Measurements from ENCODE around the gene RAB31.

The RAB31 gene

GRCh38 chr18:9787036-9787435 is 78.9 kb downstream of the RAB31 start:
- peaks cover 11% of the 10 kb centered on the region for H3K27me3 Mint-ChIP-seq
- no peak overlapping the region for H3K27ac Mint-ChIP-seq
- H3K36me3 Mint-ChIP-seq (ENCODE audit: low read depth) = no peaks in the 10 kb centered on the region
- ATAC-seq = no peak
- H3K4me3 Mint-ChIP-seq = no peak overlapping the region
- no peak for DNase-seq
- H3K4me1 Mint-ChIP-seq = no peaks in the 10 kb centered on the region
- H3K9me3 Mint-ChIP-seq = peaks cover 5% of the 10 kb centered on the region

DNA sequence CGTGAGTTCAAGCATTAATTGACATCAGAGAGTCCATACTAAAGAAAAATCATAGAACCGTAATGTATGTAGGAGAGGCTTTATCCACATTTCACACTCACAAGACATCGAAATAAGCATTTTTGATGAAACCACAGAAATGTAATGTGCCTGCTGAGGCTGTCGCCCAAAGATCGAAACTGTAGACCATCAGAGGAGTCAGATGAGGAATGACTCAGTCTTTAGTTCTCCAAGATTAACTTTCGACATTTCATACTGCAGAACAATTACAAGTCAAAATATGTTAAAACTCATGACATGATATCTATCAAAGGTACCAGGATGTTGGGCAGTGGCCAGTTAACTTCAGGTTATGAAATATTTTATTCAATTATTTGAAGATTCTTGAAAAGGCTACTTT is 79.6 kb downstream of the RAB31 start:
- ATAC-seq (no peak), DNase-seq (no peak)
- Mint-ChIP-seq H3K4me3 (no peak overlapping the region), H3K27ac (no peak overlapping the region), H3K9me3 (peaks cover 5% of the 10 kb centered on the region), H3K36me3 (ENCODE audit: low read depth) (no peaks in the 10 kb centered on the region), H3K4me1 (no peaks in the 10 kb centered on the region), H3K27me3 (peaks cover 12% of the 10 kb centered on the region)

- H3K27me3 Mint-ChIP-seq = peaks cover 13% of the 10 kb centered on the region
- ATAC-seq = no peak
- H3K9me3 Mint-ChIP-seq = peaks cover 5% of the 10 kb centered on the region
- H3K4me3 Mint-ChIP-seq = no peak overlapping the region
- H3K36me3 Mint-ChIP-seq (ENCODE audit: low read depth) = no peaks in the 10 kb centered on the region
- no peak for DNase-seq
- no peaks in the 10 kb centered on the region for H3K4me1 Mint-ChIP-seq
- H3K27ac Mint-ChIP-seq = no peak overlapping the region
Observed at GRCh38 chr18:9788140-9788539, 80.0 kb downstream of the RAB31 start.

GRCh38 chr18:9788860-9789259 is 80.8 kb downstream of the RAB31 start:
- Mint-ChIP-seq H3K9me3 (peaks cover 5% of the 10 kb centered on the region), H3K36me3 (ENCODE audit: low read depth) (no peaks in the 10 kb centered on the region), H3K4me1 (no peaks in the 10 kb centered on the region), H3K4me3 (no peak overlapping the region), H3K27ac (no peak overlapping the region), H3K27me3 (peaks cover 15% of the 10 kb centered on the region)
- no peak for ATAC-seq
- DNase-seq = no peak

GRCh38 chr18:9790261-9790660 is 82.2 kb downstream of the RAB31 start:
- no peak for ATAC-seq
- DNase-seq = no peak
- Mint-ChIP-seq H3K4me3 (no peak overlapping the region), H3K27me3 (peaks cover 15% of the 10 kb centered on the region), H3K4me1 (no peaks in the 10 kb centered on the region), H3K9me3 (peaks cover 5% of the 10 kb centered on the region), H3K36me3 (ENCODE audit: low read depth) (no peaks in the 10 kb centered on the region), H3K27ac (no peak overlapping the region)

- Mint-ChIP-seq H3K4me1 (no peaks in the 10 kb centered on the region), H3K27me3 (peaks cover 13% of the 10 kb centered on the region), H3K4me3 (no peak overlapping the region), H3K27ac (no peak overlapping the region), H3K36me3 (ENCODE audit: low read depth) (no peaks in the 10 kb centered on the region), H3K9me3 (peaks cover 5% of the 10 kb centered on the region)
- no peak for DNase-seq
- no peak for ATAC-seq
Observed at GRCh38 chr18:9791991-9792390, 83.9 kb downstream of the RAB31 start.

DNA sequence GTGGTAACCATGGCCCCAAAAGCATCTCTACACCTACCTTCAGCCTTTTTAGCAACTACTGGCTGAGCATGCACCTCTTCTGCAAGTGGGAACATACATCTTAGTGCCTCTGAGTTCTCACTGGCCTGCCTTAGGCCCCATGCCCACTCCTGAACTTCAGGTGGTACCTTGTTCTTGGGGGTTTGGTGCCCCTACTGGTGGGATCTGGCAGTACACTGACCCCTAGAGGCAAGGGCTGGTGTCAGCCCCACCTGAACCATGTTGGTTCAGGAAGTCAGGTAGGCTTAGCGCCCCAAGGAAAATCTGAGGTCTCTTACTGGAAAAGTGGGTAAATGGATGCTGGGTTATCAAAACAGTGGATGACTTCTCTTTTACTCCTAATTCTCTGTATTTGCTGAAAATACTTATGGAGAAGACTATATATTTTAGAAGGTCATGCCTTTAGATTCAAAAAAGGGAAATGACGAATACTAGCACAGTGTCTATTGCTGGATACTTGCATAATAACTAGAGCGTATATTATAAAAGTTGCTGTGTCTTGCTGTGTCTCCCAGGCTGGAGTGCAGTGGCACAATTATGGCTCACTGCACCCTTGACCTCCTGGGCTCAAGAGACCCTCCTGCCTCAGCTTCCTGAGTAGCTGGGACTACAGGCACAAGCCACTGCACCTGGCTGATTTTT is 84.6 kb downstream of the RAB31 start:
- Mint-ChIP-seq H3K27ac (no peak overlapping the region), H3K27me3 (peaks cover 11% of the 10 kb centered on the region), H3K36me3 (ENCODE audit: low read depth) (no peaks in the 10 kb centered on the region), H3K9me3 (peaks cover 5% of the 10 kb centered on the region), H3K4me1 (no peaks in the 10 kb centered on the region), H3K4me3 (no peak overlapping the region)
- ATAC-seq (peak; percentile 52), DNase-seq (peak; percentile 46)

DNA sequence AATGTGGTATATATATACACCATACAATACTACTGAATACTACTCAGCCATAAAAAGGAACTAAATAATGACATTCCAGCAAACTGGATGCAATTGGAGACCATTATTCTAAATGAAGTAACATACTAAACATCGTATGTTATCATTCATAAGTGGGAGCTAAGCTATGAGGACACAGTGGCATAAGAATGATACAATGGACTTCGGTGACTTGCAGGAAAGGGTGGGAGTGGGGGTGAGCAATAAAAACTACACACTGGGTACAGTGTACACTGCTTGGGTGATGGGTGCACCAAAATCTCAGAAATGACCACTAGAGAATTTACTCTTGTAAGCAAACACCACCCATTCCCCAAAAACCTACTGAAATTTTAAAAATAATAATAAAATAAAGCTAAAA is 87.9 kb downstream of the RAB31 start:
- ATAC-seq = no peak
- no peak for DNase-seq
- H3K9me3 Mint-ChIP-seq = no peaks in the 10 kb centered on the region
- no peaks in the 10 kb centered on the region for H3K36me3 Mint-ChIP-seq (ENCODE audit: low read depth)
- H3K27me3 Mint-ChIP-seq = peaks cover 4% of the 10 kb centered on the region
- no peaks in the 10 kb centered on the region for H3K4me1 Mint-ChIP-seq
- H3K4me3 Mint-ChIP-seq = no peak overlapping the region
- H3K27ac Mint-ChIP-seq = no peak overlapping the region

- no peaks in the 10 kb centered on the region for H3K9me3 Mint-ChIP-seq
- peaks cover 4% of the 10 kb centered on the region for H3K27me3 Mint-ChIP-seq
- no peak overlapping the region for H3K4me3 Mint-ChIP-seq
- no peaks in the 10 kb centered on the region for H3K4me1 Mint-ChIP-seq
- ATAC-seq (no peak), DNase-seq (no peak)
- H3K27ac Mint-ChIP-seq = no peak overlapping the region
- H3K36me3 Mint-ChIP-seq (ENCODE audit: low read depth) = no peaks in the 10 kb centered on the region
Observed at GRCh38 chr18:9796935-9797549, 88.9 kb downstream of the RAB31 start.

DNA sequence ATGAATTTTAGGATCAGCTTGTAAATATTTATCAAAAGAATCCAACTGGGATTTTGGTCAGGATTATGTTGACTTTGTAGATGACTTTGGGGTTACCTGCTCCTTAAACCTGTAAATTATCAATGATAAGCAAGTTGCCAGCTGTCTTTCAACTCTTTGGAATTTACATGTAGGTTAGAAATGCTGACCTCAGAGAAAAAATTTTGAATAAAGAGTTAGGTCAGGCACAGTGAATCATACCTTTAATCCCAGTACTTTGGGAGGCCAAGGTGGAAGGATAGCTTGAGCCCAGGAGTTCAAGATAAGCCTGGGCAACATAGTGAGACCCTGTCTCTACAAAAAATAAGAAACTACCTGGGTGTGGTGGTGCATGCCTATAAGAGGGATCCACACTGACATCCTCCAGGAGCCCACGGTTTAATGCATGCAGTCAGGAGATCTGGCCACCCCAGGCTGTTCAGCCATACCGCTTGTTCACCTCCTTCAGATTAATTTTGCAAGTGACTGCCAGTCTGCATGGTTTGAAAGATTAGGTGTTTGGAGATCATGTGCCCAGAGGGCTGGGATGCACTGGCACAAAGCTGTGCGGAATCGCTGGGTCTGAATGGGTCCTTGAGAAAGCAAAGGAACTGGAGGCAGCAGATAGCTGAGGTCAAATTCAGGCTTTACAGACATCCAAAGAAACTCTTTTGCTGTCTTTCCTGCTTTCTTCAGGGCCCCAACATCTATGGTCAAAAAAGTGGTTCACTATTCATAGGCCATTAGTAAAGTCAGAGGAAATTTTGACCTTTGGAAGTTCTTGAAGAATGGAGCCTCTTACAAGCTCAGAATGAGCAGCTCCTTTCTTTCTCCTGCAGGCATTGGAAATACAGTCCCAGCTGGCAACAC is 94.3 kb downstream of the RAB31 start:
- Mint-ChIP-seq H3K27ac (no peak overlapping the region), H3K9me3 (no peaks in the 10 kb centered on the region), H3K4me1 (no peaks in the 10 kb centered on the region), H3K36me3 (ENCODE audit: low read depth) (no peaks in the 10 kb centered on the region), H3K27me3 (no peaks in the 10 kb centered on the region), H3K4me3 (no peak overlapping the region)
- ATAC-seq (no peak), DNase-seq (no peak)

DNA sequence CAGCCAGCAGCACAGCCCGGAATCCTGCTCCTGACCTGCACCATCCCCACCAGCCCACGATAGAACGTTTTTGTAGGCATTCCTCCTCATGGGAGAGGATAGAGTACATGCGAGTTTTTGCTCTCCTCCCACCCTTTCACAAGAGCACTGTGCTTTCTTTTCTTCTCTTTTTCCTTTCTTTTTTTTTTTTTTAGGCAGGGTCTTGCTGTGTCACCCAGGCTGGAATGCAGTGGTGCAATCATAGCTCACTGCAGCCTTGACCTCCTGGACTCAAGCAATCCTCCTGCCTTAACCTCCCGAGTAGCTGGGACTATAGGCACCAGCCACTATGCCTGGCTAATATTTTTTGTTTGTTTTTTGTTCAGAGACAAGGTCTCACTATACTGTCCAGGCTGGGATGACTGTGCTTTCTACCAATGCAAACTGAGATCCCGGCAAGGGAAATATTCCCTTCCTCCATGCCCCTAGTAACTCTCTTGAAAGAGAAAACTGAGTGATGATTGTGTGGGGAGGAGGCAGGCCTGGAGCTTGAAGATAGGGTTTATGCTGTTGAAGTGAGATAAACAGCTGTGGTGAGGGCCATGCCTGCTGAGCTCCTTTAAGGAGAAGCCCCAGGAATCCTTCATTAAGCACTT is 95.1 kb downstream of the RAB31 start:
- H3K4me1 Mint-ChIP-seq = no peaks in the 10 kb centered on the region
- no peaks in the 10 kb centered on the region for H3K27me3 Mint-ChIP-seq
- no peaks in the 10 kb centered on the region for H3K36me3 Mint-ChIP-seq (ENCODE audit: low read depth)
- H3K4me3 Mint-ChIP-seq = no peak overlapping the region
- H3K9me3 Mint-ChIP-seq = no peaks in the 10 kb centered on the region
- H3K27ac Mint-ChIP-seq = no peak overlapping the region
- DNase-seq (no peak), ATAC-seq (no peak)

DNA sequence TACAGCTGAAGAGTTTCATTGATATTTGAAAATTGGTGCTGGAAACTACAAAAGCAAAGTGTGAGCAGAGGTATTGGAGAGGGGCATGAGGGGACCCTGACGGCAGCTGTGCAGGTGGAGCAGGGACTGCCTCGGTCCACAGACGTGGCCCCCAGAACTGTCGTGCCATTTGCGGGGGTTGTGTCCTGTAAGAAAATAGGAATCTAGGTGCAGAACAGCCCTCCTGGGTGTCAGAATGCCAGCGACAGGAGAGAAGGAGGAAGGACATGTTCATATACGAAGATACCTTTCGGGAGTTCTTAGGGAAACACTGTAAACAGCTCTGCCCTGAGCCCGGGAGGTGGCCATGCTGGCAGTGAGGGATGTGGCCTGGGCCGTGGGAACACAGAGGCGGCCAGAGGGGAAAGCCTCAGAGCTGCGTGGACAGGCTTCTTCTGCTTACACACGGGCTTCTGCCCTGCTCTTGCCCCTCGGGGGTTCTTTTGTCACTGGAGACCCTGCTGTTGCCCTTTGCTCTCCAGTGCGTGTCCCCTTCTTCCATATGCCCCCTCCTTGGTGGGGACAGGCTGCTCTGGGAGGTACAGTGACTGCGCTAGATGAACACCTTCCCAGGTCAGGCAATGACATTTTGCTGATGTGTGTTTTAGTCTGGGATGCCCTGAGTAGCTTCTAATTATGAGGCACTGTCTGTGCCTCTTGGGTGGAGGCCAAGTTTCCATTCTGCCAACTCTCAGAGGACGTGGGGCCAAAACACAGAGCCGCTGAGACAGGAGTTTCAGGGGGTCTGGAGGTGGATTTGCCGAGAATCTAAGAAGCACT is 95.8 kb downstream of the RAB31 start:
- Mint-ChIP-seq H3K4me3 (no peak overlapping the region), H3K36me3 (ENCODE audit: low read depth) (no peaks in the 10 kb centered on the region), H3K9me3 (no peaks in the 10 kb centered on the region), H3K27ac (no peak overlapping the region), H3K27me3 (no peaks in the 10 kb centered on the region), H3K4me1 (no peaks in the 10 kb centered on the region)
- ATAC-seq = no peak
- DNase-seq = no peak

DNA sequence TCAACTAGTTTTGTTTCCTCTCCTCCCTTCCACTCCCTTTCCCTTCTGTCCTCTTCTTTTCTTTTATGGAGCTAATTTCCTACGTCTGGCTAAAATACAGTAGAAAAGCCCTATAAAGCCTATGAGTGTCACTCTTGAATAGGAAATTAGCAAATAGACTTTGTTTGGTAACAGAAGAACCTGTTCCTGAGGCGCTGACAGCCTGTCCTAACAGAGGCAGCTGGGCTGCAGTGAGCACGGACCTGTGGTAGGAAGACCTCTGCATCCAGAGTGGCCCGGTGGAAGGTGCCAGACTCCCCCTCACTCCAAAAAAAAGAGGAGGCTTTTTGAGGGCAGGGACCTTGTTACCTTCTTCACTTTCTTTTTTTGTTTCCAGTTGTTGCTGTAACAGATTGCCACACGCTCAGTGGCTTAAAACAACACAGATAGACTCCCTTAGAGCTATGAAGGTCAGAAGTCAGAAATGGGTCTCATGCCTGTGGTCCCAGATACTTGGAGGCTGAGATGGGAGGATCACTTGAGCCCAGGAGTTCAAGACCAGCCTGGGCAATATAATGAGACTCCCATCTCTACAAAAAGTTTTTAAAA is 96.5 kb downstream of the RAB31 start:
- Mint-ChIP-seq H3K27me3 (no peaks in the 10 kb centered on the region), H3K9me3 (no peaks in the 10 kb centered on the region), H3K4me3 (no peak overlapping the region), H3K36me3 (ENCODE audit: low read depth) (no peaks in the 10 kb centered on the region), H3K4me1 (no peaks in the 10 kb centered on the region), H3K27ac (no peak overlapping the region)
- ATAC-seq (no peak), DNase-seq (no peak)

DNA sequence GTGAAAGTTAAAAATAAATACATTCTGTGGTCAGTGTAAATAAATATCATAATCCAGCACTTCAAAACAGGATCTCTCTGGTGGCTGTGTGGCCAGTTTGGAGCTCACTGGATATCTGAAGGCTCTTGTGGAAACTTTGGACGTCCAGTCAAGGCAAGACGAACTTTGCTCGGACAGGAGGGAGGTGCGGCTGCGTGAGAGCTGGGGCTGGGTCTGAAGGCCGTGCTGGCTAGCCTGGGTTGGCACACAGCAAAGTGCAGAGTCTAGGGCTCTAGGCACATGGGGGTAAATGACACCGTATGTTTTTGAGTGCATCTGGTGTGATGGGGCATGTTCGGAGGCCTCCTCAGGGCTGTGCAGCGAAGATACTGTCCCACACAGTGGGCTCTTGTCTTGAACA is 98.8 kb downstream of the RAB31 start:
- no peak for DNase-seq
- Mint-ChIP-seq H3K27me3 (no peaks in the 10 kb centered on the region), H3K4me3 (no peak overlapping the region), H3K27ac (no peak overlapping the region), H3K36me3 (ENCODE audit: low read depth) (no peaks in the 10 kb centered on the region), H3K9me3 (no peaks in the 10 kb centered on the region), H3K4me1 (no peaks in the 10 kb centered on the region)
- no peak for ATAC-seq

Measured in activated naive CD8-positive, alpha-beta T cell treated with anti-CD3 and anti-CD28 coated beads, Interleukin-2, amount 50 U/mL, for 24 hours (primary cell).